IMR-90 (cell line): ENCODE results near the gene CLEC11A. TPM values are rescaled to one million over a fixed set of nuclear protein-coding genes. Genes with fewer than 3 reads are reported as not detected.

Source experiments
- ATAC-seq: fragments of 200-7000 bp; cut with Tn5 transposase; 2 replicates; pipeline ENCODE4 v1.9.1; 2020; ENCODE audit warnings: low read depth, mild to moderate bottlenecking, moderate library complexity
- BruUV-seq: library from RNA; stranded (reverse); fragments of 400-500 nt; replicated peaks from 2 replicates; lab custom pipeline; 2021; lab: Mats Ljungman, UMichigan
- CTCF ChIA-PET: fragments of 300-600 bp; formaldehyde crosslinking; extraction: SDS; loops from one replicate; lab custom pipeline; 2021; ENCODE audit warnings: antibody characterized with exemption; lab: Yijun Ruan, JAX
- POLR2A ChIA-PET: fragments of 300-600 bp; sonication (Branson Sonifier 250); formaldehyde crosslinking; loops from one replicate; lab custom pipeline; 2022; ENCODE audit warnings: antibody characterized with exemption; ENCODE audit not compliant: unreplicated experiment; lab: Charles Lee
- DNase-seq: peaks from one replicate; pipeline ENCODE4 v3.0.0; 2013
- H2AFZ ChIP-seq: replicated peaks from 2 replicates; pipeline ENCODE3; 2013; ENCODE audit warnings: low read length, mild to moderate bottlenecking; ENCODE audit not compliant: poor library complexity
- H2AK5ac ChIP-seq: 2 replicates; pipeline ENCODE4 v1.6.1; 2013; ENCODE audit warnings: low read depth, low read length, inconsistent platforms
- H2AK9ac ChIP-seq: replicated peaks from 2 replicates; pipeline ENCODE3; 2013; ENCODE audit warnings: mild to moderate bottlenecking, low read depth, low read length, moderate library complexity; ENCODE audit not compliant: poor library complexity
- H2BK120ac ChIP-seq: 2 replicates; pipeline ENCODE4 v1.6.1; 2013; ENCODE audit warnings: low read depth, low read length, inconsistent platforms
- H2BK15ac ChIP-seq: 3 replicates; pipeline ENCODE4 v1.6.1; 2013; ENCODE audit warnings: low read depth, low read length, inconsistent platforms
- H2BK20ac ChIP-seq: 2 replicates; pipeline ENCODE4 v1.6.1; 2013; ENCODE audit warnings: low read depth, mild to moderate bottlenecking, inconsistent platforms, low read length, moderate library complexity
- H2BK5ac ChIP-seq: 2 replicates; pipeline ENCODE4 v1.6.1; 2013; ENCODE audit warnings: mild to moderate bottlenecking, low read depth, low read length, inconsistent platforms; ENCODE audit not compliant: poor library complexity, severe bottlenecking
- H3K14ac ChIP-seq: replicated peaks from 2 replicates; pipeline ENCODE4 v1.6.1; 2013; ENCODE audit warnings: low read depth, low read length, inconsistent platforms
- H3K18ac ChIP-seq: 2 replicates; pipeline ENCODE4 v1.6.1; 2013; ENCODE audit warnings: low read depth, low read length, control low read depth
- H3K23ac ChIP-seq: 2 replicates; pipeline ENCODE4 v1.6.1; 2013; ENCODE audit warnings: low read depth, low read length, inconsistent platforms
- H3K27ac ChIP-seq: 2 replicates; pipeline ENCODE4 v1.5.1; 2013; ENCODE audit warnings: mild to moderate bottlenecking, control low read depth, low read length; ENCODE audit not compliant: insufficient read depth
- H3K27me3 ChIP-seq: 2 replicates; pipeline ENCODE4 v1.6.1; 2013; ENCODE audit warnings: low read length; ENCODE audit not compliant: control insufficient read depth, insufficient read depth
- H3K36me3 ChIP-seq: 2 replicates; pipeline ENCODE4 v1.6.1; 2013; ENCODE audit warnings: low read length, mixed read lengths; ENCODE audit not compliant: control insufficient read depth, insufficient read depth
- H3K4ac ChIP-seq: 2 replicates; pipeline ENCODE4 v1.6.1; 2013; ENCODE audit warnings: low read depth, low read length, inconsistent platforms
- H3K4me1 ChIP-seq: 2 replicates; pipeline ENCODE4 v1.6.1; 2013; ENCODE audit warnings: low read length, mixed read lengths; ENCODE audit not compliant: control insufficient read depth, insufficient read depth
- H3K4me2 ChIP-seq: 2 replicates; pipeline ENCODE4 v1.6.1; 2013; ENCODE audit warnings: low read depth, mild to moderate bottlenecking, control low read depth, low read length, moderate library complexity
- H3K4me3 ChIP-seq: 2 replicates; pipeline ENCODE4 v1.5.1; 2013; ENCODE audit warnings: low read depth, mild to moderate bottlenecking, control low read depth, low read length, moderate library complexity; ENCODE audit not compliant: insufficient read depth
- H3K56ac ChIP-seq: 2 replicates; pipeline ENCODE4 v1.6.1; 2013; ENCODE audit warnings: low read length, inconsistent platforms; ENCODE audit not compliant: insufficient read depth; ENCODE audit errors: extremely low read depth
- H3K79me1 ChIP-seq, 2 experiments: 2 replicates each; pipeline ENCODE4 v1.6.1; 2013; ENCODE audit warnings: low read length in 2 of 2, inconsistent platforms in 1 of 2, low read depth in 1 of 2
- H3K9ac ChIP-seq: 2 replicates; pipeline ENCODE4 v1.6.1; 2013; ENCODE audit warnings: low read depth, low read length, control low read depth
- H3K9me1 ChIP-seq: 2 replicates; pipeline ENCODE4 v1.6.1; 2013; ENCODE audit warnings: low read length, inconsistent platforms; ENCODE audit not compliant: insufficient read depth
- H3K9me3 ChIP-seq: 2 replicates; pipeline ENCODE4 v1.6.1; 2013; ENCODE audit warnings: low read length; ENCODE audit not compliant: control insufficient read depth, insufficient read depth
- H4K20me1 ChIP-seq: 2 replicates; pipeline ENCODE4 v1.6.1; 2013; ENCODE audit warnings: low read length, inconsistent platforms; ENCODE audit not compliant: insufficient read depth
- H4K5ac ChIP-seq: 2 replicates; pipeline ENCODE4 v1.6.1; 2013; ENCODE audit warnings: mild to moderate bottlenecking, low read depth, low read length, control low read depth
- H4K8ac ChIP-seq, 2 experiments: 2 replicates each; pipeline ENCODE4 v1.6.1; 2013; ENCODE audit warnings: low read depth in 2 of 2, low read length in 2 of 2, control low read depth in 1 of 2, inconsistent platforms in 1 of 2
- H4K91ac ChIP-seq: 2 replicates; pipeline ENCODE4 v1.6.1; 2013; ENCODE audit warnings: low read depth, low read length, inconsistent platforms; ENCODE audit not compliant: insufficient read depth
- BHLHE40 ChIP-seq: fragments of 150-350 bp; IDR thresholded peaks from 2 replicates; pipeline ENCODE4 v1.6.1; 2016; ENCODE audit warnings: mild to moderate bottlenecking, low read depth, low read length
- MXI1 ChIP-seq: IDR thresholded peaks from 2 replicates; pipeline ENCODE4 v1.6.1; 2012; ENCODE audit warnings: low read depth, mild to moderate bottlenecking, low read length, moderate library complexity, borderline replicate concordance
- POLR2A ChIP-seq: IDR thresholded peaks from 2 replicates; pipeline ENCODE4 v1.6.1; 2012; ENCODE audit warnings: mild to moderate bottlenecking, low read depth, low read length
- WGBS, 2 experiments: methylation state at CpG; one replicate each; pipeline versions ENCODE4 v1.1.5 to v1.1.7; 2013; ENCODE audit warnings: missing lambda C conversion rate in 2 of 2; ENCODE audit not compliant: insufficient read length in 1 of 2; ENCODE audit errors: extremely low coverage in 2 of 2; 5-methylcytosine and 5-hydroxymethylcytosine counted together
- dilution Hi-C: fragments of 300-500 bp; cut with HindIII; formaldehyde crosslinking; loops from one replicate; pipeline ENCODE4 v1.14.3; 2018; ENCODE audit warnings: low sequenced_read_pairs; ENCODE audit not compliant: unreplicated experiment
- in situ Hi-C: fragments of 300-500 bp; cut with MboI; formaldehyde crosslinking; loops from 3 replicates; pipeline ENCODE4 v1.14.3; 2019; ENCODE audit warnings: low sequenced_read_pairs, inconsistent platforms, mixed read lengths
- intact Hi-C: fragments of 100-400 bp; cut with micrococcal nuclease; formaldehyde crosslinking; loops from 2 replicates; pipeline ENCODE4 v1.10.0; 2022
- polyA plus RNA-seq, 3 experiments: library from polyadenylated mRNA; depleted of rRNA; stranded (reverse); fragments of >200 nt; gene quantifications; 2 replicates each; pipeline ENCODE4 v1.2.3, GENCODE V29; 2012; ENCODE audit warnings: low replicate concordance in 1 of 3
- total RNA-seq: library from RNA; depleted of rRNA; stranded (reverse); fragments of >200 nt; gene quantifications from 2 replicates; pipeline ENCODE4 v1.2.3, GENCODE V29; 2012

The CLEC11A gene
- total and polyA plus RNA-seq, 2 of the 4 experiments (the other 2 are of a cell fraction), result 17.0 to 152 TPM

DNA sequence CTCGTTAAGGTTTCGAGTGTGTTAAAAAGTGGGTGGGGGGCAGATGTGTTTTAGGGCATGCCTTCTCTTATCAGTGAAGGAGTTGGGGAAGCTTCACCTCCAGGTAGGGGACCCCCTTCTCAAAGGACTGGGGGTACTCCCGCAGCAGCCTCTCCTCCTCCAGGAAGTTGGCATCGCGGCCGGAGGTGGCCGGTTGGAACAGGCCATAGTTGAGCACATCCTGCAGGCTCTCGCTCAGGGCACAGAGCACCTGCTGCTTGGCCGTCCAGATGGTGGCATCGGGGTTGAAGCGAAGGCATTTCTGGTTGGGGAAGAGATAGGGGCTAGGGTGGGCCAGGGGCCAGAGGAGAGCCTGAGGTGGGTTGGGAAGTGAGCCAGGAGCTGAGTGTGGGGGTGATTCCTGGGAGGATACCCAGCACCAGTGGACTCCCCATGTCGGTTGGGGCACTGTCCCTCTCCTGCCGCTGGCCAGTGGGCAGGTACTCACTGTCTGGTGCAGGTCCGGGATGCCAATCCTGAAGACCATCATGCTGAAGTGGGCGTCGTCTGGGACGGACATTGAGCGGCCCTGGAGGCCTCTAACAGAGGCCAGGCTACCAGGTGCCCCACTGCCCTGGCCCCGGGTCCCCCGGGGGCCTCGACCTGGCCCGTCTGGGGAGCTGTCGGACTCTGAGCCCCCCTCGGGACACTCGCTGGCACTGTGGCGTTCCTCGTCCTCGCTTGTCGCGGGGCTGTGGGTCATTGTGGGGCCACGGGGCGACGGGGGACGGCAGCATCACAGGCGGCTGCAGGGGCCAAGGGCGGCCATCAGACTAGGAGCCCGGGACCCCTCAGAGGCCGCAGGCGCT is 6.8 kb upstream of the CLEC11A start:
- ChIA-PET POLR2A (no interaction called here), CTCF (interaction anchor here (1.0 kb wide), 1 partner anchor 11 kb away, joined by 3 read pairs; no protein-coding TSS in a partner anchor)
- in situ Hi-C loops, result no loop called here
- Histone ChIP-seq H4K5ac (no peak overlapping the region), H4K20me1 (0 out of 2 replicates have a peak, but pooled peaks cover 3% of the 10 kb centered on the region), H4K8ac (no peak overlapping the region), H3K4me1 (peaks cover 4% of the 10 kb centered on the region), H3K9ac (no peak overlapping the region), H3K79me1 (peaks cover 0 to 9% of the 10 kb centered on the region in 2 experiments; a peak in 1 of 4 replicates), H3K9me3 (no peaks in the 10 kb centered on the region), H3K36me3 (peaks cover 4% of the 10 kb centered on the region), H3K18ac (no peak overlapping the region), H2AK9ac (no peak overlapping the region), H3K4me2 (no peak overlapping the region), H2BK15ac (no peak overlapping the region), H2AFZ (no peak overlapping the region), H3K9me1 (peaks cover 7% of the 10 kb centered on the region), H3K27me3 (no peaks in the 10 kb centered on the region), H3K27ac (no peak overlapping the region), H3K4ac (no peak overlapping the region), H3K14ac (no peak overlapping the region), H2BK20ac (no peak overlapping the region), H3K23ac (no peak overlapping the region), H2BK5ac (no peak overlapping the region), H2AK5ac (no peak overlapping the region), H4K91ac (no peak overlapping the region), H3K4me3 (no peak overlapping the region), H3K56ac (no peak overlapping the region), H2BK120ac (no peak overlapping the region)
- dilution Hi-C loops, result no loop called here
- ATAC-seq (no peak), DNase-seq (no peak)
- TF ChIP-seq MXI1, result no peak
- TF ChIP-seq POLR2A, result no peak
- TF ChIP-seq BHLHE40, result no peak
- BruUV-seq, result no TSS peak
- intact Hi-C loops, result no loop called here
- 89% methylated on average over 18 of the region's 39 CpGs; no CpG with 5 or more reads in 1 of the 2 experiments for WGBS, 2 experiments
